GM23338 (cell line): ENCODE measurements around the gene ARL6IP1. TPM values are rescaled to one million over a fixed set of nuclear protein-coding genes. Genes with fewer than 3 reads are reported as not detected.

Experiments
- ATAC-seq: fragments of 200-7000 bp; cut with Tn5 transposase; 3 replicates; pipeline ENCODE4 v1.9.1; 2020
- DNase-seq: peaks from one replicate; pipeline ENCODE4 v3.0.0-alpha.2; 2015; ENCODE audit warnings: low spot score
- H2AFZ ChIP-seq: fragments of 200-600 bp; sonication (generic); 2 replicates; pipeline ENCODE4 v1.8.0; 2016; ENCODE audit warnings: antibody characterized with exemption, mild to moderate bottlenecking, moderate library complexity
- H3F3A ChIP-seq: fragments of 200-600 bp; sonication (generic); replicated peaks from 2 replicates; pipeline ENCODE4 v1.8.0; 2017; ENCODE audit warnings: antibody characterized with exemption, mixed run types, low read depth
- H3K27ac ChIP-seq: fragments of 200-600 bp; sonication (generic); 2 replicates; pipeline ENCODE4 v1.6.1; 2016; ENCODE audit warnings: low read depth
- H3K27me3 ChIP-seq: fragments of 200-600 bp; sonication (generic); 2 replicates; pipeline ENCODE4 v1.8.0; 2016; ENCODE audit warnings: mild to moderate bottlenecking, mixed run types, moderate library complexity; ENCODE audit not compliant: insufficient read depth
- H3K36me3 ChIP-seq: fragments of 200-600 bp; sonication (generic); 2 replicates; pipeline ENCODE4 v1.8.0; 2016; ENCODE audit warnings: mild to moderate bottlenecking; ENCODE audit not compliant: insufficient read depth
- H3K4me1 ChIP-seq: fragments of 200-600 bp; sonication (generic); 2 replicates; pipeline ENCODE4 v1.8.0; 2016; ENCODE audit warnings: mild to moderate bottlenecking, moderate library complexity; ENCODE audit not compliant: insufficient read depth
- H3K4me2 ChIP-seq: fragments of 200-600 bp; sonication (generic); 2 replicates; pipeline ENCODE4 v1.7.1; 2017; ENCODE audit warnings: mixed run types
- H3K4me3 ChIP-seq: fragments of 200-600 bp; sonication (generic); 2 replicates; pipeline ENCODE4 v1.6.1; 2016; ENCODE audit warnings: mixed run types
- H3K79me2 ChIP-seq: fragments of 200-600 bp; sonication (generic); replicated peaks from 2 replicates; pipeline ENCODE4 v1.8.0; 2017; ENCODE audit warnings: mild to moderate bottlenecking; ENCODE audit not compliant: insufficient read depth
- H3K9me2 ChIP-seq: fragments of 200-600 bp; sonication (generic); 2 replicates; pipeline ENCODE4 v1.8.0; 2017; ENCODE audit not compliant: insufficient read depth
- H4K20me1 ChIP-seq: fragments of 200-600 bp; sonication (generic); replicated peaks from 2 replicates; pipeline ENCODE4 v1.8.0; 2017; ENCODE audit warnings: mild to moderate bottlenecking; ENCODE audit not compliant: insufficient read depth
- H3K27ac Mint-ChIP-seq: 2 replicates; pipeline ENCODE4 v1.8.0; 2020; ENCODE audit warnings: inconsistent platforms, mild to moderate bottlenecking, moderate library complexity, mixed read lengths
- H3K27me3 Mint-ChIP-seq: 3 replicates; pipeline ENCODE4 v1.8.0; 2022; ENCODE audit warnings: low read depth, mild to moderate bottlenecking, moderate library complexity, mixed read lengths, inconsistent platforms; ENCODE audit not compliant: insufficient read depth, poor library complexity
- H3K36me3 Mint-ChIP-seq: 3 replicates; pipeline ENCODE4 v1.8.0; 2021; ENCODE audit warnings: low read depth, mild to moderate bottlenecking, inconsistent platforms, moderate library complexity, mixed read lengths
- H3K4me1 Mint-ChIP-seq: 3 replicates; pipeline ENCODE4 v1.8.0; 2020; ENCODE audit warnings: mild to moderate bottlenecking, inconsistent platforms, mixed read lengths
- H3K4me3 Mint-ChIP-seq: 3 replicates; pipeline ENCODE4 v1.8.0; 2021; ENCODE audit warnings: moderate library complexity, mild to moderate bottlenecking, inconsistent platforms, mixed read lengths
- H3K9me3 Mint-ChIP-seq: 3 replicates; pipeline ENCODE4 v1.8.0; 2020; ENCODE audit warnings: moderate library complexity, mild to moderate bottlenecking, inconsistent platforms, mixed read lengths
- CREB1 ChIP-seq: fragments of 250-450 bp; sonication (Bioruptor Pico); IDR thresholded peaks from 2 replicates; pipeline ENCODE4 v1.5.0; 2020; ENCODE audit warnings: low read depth, mild to moderate bottlenecking, moderate library complexity
- EZH2 ChIP-seq: fragments of 200-600 bp; sonication (generic); IDR thresholded peaks from one replicate; pipeline ENCODE4 v1.8.0; 2017; ENCODE audit warnings: antibody characterized with exemption, mild to moderate bottlenecking, low read depth; ENCODE audit not compliant: unreplicated experiment
- EZH2phosphoT487 ChIP-seq: fragments of 200-600 bp; sonication (generic); IDR thresholded peaks from one replicate; pipeline ENCODE4 v1.8.1; 2018; ENCODE audit warnings: antibody characterized with exemption; ENCODE audit not compliant: unreplicated experiment
- JUNB ChIP-seq: IDR thresholded peaks from one replicate; pipeline ENCODE4 v1.6.1; 2016; ENCODE audit warnings: antibody characterized with exemption; ENCODE audit not compliant: unreplicated experiment
- NANOG ChIP-seq: IDR thresholded peaks from 2 replicates; pipeline ENCODE4 v1.6.1; 2016; ENCODE audit warnings: antibody characterized with exemption, borderline replicate concordance
- POLR2AphosphoS5 ChIP-seq: IDR thresholded peaks from 2 replicates; pipeline ENCODE4 v1.6.1; 2016; ENCODE audit warnings: antibody characterized with exemption, low read depth
- STAT1 ChIP-seq: IDR thresholded peaks from one replicate; pipeline ENCODE4 v1.6.1; 2016; ENCODE audit warnings: antibody characterized with exemption; ENCODE audit not compliant: unreplicated experiment
- ZNF114 ChIP-seq: fragments of 250-450 bp; sonication (Bioruptor Pico); IDR thresholded peaks from 2 replicates; pipeline ENCODE4 v1.5.0; 2020; ENCODE audit warnings: mild to moderate bottlenecking, moderate library complexity
- ZNF331 ChIP-seq: fragments of 250-450 bp; sonication (Bioruptor Pico); IDR thresholded peaks from 2 replicates; pipeline ENCODE4 v1.5.0; 2020; ENCODE audit warnings: low read depth, mild to moderate bottlenecking, moderate library complexity
- polyA plus RNA-seq: library from polyadenylated mRNA; unstranded; fragments of >200 nt; fragmentation: Nextera tagmentation; extraction: Ambion mirVana; gene quantifications from 2 replicates; pipeline ENCODE4 v1.2.1, GENCODE V29; 2016
- total RNA-seq: library from RNA; depleted of rRNA; stranded (reverse); fragments of >200 nt; shearing (Covaris generic); gene quantifications from 2 replicates; pipeline ENCODE4 v1.2.3, GENCODE V29; 2014
- TF ChIP-seq, protein P1 (sequence below), 2 experiments: fragments of 200-600 bp in 1 of 2; sonication (generic) in 1 of 2; conservative IDR thresholded peaks; 2 replicates each; pipeline versions ENCODE4 v1.5.1 to v1.6.1; 2016 to 2017; ENCODE audit warnings: antibody characterized with exemption in 2 of 2, low read depth in 2 of 2, mild to moderate bottlenecking in 2 of 2, moderate library complexity in 1 of 2
- TF ChIP-seq, protein P2 (sequence below): fragments of 250-450 bp; sonication (Bioruptor Pico); IDR thresholded peaks from 2 replicates; pipeline ENCODE4 v1.5.0; 2020; ENCODE audit warnings: mild to moderate bottlenecking, moderate library complexity
- TF ChIP-seq, protein P3 (sequence below): IDR thresholded peaks from one replicate; pipeline ENCODE4 v1.6.1; 2018; ENCODE audit warnings: antibody characterized with exemption; ENCODE audit not compliant: unreplicated experiment

The ARL6IP1 gene
- total and polyA plus RNA-seq, 2 experiments from 2014 or later, result 192 to 250 TPM

DNA sequence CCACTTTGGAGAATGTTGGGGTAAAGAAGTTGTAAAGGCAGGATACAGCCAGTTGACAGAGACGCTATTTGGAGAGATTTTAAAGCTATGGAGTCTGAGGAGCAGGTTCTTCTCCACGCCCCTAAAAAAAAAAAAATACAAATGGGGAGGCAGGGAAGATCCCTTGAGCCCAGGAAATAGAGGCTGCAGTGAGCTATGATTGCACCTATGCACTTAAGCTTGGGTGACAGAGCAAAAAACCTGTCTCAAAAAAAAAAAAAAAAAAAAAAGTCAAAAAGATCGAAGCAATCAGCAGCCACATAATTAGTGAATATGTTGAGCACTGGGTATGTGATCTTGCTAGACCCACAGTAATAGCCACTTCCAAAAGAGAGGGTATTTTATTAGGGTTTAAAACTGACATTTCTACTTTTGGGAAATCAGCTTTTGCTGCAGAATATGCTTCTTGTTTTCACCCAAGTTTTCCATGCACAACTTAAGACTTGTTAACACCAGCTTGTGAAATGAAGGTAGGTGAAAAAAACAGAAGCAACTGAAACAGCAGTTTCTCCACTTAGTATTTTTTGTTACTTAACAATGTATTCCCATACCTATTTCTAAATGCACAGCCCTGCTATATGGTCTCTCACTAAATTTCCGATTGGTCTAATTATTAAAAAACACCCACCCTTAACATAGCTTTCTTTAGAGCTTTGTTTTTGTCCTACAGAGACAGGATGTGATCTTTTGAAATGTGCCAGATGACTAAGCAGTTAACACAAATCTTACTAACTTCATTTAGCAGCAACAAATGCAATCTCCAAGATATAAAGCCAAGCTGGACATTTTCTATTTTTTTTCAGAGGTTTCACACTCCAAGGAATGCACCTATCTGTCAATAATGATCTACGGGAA, 2.5 kb upstream of the ARL6IP1 start:
- Mint-ChIP-seq H3K27ac (peak overlapping the region; percentile 92), H3K9me3 (no peaks in the 10 kb centered on the region), H3K4me1 (peaks cover 53% of the 10 kb centered on the region), H3K27me3 (peaks cover 20% of the 10 kb centered on the region), H3K36me3 (peaks cover 38% of the 10 kb centered on the region), H3K4me3 (peak overlapping the region; percentile 13; the same call in 2 of the 3 replicates)
- peak overlapping the region; percentile 49 for H3K4me2 ChIP-seq
- ATAC-seq, result no peak
- TF ChIP-seq NANOG (no peak), EZH2 (no peak), EZH2phosphoT487 (no peak), JUNB (no peak), POLR2AphosphoS5 (no peak), CREB1 (CRISPR knock-in tag) (no peak), ZNF331 (CRISPR knock-in tag) (no peak), ZNF114 (CRISPR knock-in tag) (no peak), STAT1 (no peak)
- TF ChIP-seq, protein P1, sequence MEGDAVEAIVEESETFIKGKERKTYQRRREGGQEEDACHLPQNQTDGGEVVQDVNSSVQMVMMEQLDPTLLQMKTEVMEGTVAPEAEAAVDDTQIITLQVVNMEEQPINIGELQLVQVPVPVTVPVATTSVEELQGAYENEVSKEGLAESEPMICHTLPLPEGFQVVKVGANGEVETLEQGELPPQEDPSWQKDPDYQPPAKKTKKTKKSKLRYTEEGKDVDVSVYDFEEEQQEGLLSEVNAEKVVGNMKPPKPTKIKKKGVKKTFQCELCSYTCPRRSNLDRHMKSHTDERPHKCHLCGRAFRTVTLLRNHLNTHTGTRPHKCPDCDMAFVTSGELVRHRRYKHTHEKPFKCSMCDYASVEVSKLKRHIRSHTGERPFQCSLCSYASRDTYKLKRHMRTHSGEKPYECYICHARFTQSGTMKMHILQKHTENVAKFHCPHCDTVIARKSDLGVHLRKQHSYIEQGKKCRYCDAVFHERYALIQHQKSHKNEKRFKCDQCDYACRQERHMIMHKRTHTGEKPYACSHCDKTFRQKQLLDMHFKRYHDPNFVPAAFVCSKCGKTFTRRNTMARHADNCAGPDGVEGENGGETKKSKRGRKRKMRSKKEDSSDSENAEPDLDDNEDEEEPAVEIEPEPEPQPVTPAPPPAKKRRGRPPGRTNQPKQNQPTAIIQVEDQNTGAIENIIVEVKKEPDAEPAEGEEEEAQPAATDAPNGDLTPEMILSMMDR (conservative IDR thresholded peaks at IDR 0.05; ENCODE audit: low read depth in 2 of 2), result no peak
- TF ChIP-seq, protein P2, sequence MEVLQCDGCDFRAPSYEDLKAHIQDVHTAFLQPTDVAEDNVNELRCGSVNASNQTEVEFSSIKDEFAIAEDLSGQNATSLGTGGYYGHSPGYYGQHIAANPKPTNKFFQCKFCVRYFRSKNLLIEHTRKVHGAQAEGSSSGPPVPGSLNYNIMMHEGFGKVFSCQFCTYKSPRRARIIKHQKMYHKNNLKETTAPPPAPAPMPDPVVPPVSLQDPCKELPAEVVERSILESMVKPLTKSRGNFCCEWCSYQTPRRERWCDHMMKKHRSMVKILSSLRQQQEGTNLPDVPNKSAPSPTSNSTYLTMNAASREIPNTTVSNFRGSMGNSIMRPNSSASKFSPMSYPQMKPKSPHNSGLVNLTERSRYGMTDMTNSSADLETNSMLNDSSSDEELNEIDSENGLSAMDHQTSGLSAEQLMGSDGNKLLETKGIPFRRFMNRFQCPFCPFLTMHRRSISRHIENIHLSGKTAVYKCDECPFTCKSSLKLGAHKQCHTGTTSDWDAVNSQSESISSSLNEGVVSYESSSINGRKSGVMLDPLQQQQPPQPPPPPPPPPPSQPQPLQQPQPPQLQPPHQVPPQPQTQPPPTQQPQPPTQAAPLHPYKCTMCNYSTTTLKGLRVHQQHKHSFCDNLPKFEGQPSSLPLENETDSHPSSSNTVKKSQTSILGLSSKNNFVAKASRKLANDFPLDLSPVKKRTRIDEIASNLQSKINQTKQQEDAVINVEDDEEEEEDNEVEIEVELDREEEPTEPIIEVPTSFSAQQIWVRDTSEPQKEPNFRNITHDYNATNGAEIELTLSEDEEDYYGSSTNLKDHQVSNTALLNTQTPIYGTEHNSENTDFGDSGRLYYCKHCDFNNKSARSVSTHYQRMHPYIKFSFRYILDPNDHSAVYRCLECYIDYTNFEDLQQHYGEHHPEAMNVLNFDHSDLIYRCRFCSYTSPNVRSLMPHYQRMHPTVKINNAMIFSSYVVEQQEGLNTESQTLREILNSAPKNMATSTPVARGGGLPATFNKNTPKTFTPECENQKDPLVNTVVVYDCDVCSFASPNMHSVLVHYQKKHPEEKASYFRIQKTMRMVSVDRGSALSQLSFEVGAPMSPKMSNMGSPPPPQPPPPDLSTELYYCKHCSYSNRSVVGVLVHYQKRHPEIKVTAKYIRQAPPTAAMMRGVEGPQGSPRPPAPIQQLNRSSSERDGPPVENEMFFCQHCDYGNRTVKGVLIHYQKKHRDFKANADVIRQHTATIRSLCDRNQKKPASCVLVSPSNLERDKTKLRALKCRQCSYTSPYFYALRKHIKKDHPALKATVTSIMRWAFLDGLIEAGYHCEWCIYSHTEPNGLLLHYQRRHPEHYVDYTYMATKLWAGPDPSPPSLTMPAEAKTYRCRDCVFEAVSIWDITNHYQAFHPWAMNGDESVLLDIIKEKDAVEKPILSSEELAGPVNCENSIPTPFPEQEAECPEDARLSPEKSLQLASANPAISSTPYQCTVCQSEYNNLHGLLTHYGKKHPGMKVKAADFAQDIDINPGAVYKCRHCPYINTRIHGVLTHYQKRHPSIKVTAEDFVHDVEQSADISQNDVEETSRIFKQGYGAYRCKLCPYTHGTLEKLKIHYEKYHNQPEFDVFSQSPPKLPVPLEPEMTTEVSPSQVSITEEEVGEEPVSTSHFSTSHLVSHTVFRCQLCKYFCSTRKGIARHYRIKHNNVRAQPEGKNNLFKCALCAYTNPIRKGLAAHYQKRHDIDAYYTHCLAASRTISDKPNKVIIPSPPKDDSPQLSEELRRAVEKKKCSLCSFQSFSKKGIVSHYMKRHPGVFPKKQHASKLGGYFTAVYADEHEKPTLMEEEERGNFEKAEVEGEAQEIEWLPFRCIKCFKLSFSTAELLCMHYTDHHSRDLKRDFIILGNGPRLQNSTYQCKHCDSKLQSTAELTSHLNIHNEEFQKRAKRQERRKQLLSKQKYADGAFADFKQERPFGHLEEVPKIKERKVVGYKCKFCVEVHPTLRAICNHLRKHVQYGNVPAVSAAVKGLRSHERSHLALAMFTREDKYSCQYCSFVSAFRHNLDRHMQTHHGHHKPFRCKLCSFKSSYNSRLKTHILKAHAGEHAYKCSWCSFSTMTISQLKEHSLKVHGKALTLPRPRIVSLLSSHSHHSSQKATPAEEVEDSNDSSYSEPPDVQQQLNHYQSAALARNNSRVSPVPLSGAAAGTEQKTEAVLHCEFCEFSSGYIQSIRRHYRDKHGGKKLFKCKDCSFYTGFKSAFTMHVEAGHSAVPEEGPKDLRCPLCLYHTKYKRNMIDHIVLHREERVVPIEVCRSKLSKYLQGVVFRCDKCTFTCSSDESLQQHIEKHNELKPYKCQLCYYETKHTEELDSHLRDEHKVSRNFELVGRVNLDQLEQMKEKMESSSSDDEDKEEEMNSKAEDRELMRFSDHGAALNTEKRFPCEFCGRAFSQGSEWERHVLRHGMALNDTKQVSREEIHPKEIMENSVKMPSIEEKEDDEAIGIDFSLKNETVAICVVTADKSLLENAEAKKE (CRISPR knock-in tag), result no peak
- TF ChIP-seq, protein P3, sequence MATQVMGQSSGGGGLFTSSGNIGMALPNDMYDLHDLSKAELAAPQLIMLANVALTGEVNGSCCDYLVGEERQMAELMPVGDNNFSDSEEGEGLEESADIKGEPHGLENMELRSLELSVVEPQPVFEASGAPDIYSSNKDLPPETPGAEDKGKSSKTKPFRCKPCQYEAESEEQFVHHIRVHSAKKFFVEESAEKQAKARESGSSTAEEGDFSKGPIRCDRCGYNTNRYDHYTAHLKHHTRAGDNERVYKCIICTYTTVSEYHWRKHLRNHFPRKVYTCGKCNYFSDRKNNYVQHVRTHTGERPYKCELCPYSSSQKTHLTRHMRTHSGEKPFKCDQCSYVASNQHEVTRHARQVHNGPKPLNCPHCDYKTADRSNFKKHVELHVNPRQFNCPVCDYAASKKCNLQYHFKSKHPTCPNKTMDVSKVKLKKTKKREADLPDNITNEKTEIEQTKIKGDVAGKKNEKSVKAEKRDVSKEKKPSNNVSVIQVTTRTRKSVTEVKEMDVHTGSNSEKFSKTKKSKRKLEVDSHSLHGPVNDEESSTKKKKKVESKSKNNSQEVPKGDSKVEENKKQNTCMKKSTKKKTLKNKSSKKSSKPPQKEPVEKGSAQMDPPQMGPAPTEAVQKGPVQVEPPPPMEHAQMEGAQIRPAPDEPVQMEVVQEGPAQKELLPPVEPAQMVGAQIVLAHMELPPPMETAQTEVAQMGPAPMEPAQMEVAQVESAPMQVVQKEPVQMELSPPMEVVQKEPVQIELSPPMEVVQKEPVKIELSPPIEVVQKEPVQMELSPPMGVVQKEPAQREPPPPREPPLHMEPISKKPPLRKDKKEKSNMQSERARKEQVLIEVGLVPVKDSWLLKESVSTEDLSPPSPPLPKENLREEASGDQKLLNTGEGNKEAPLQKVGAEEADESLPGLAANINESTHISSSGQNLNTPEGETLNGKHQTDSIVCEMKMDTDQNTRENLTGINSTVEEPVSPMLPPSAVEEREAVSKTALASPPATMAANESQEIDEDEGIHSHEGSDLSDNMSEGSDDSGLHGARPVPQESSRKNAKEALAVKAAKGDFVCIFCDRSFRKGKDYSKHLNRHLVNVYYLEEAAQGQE, result no peak
- no peak overlapping the region for H2AFZ ChIP-seq
- DNase-seq, result no peak
- H3K79me2 ChIP-seq, result peaks cover 28% of the 10 kb centered on the region
- H3K27me3 ChIP-seq, result no peaks in the 10 kb centered on the region
- peaks cover 4% of the 10 kb centered on the region for H3F3A ChIP-seq
- H3K9me2 ChIP-seq, result no peaks in the 10 kb centered on the region
- H3K4me3 ChIP-seq, result peak overlapping the region; percentile 17; the same call in 1 of the 2 replicates
- peaks cover 54% of the 10 kb centered on the region for H3K4me1 ChIP-seq
- peak overlapping the region; percentile 51; the same call in 1 of the 2 replicates for H3K27ac ChIP-seq
- peaks cover 10% of the 10 kb centered on the region; the same call in 1 of the 2 replicates for H3K36me3 ChIP-seq
- peaks cover 13% of the 10 kb centered on the region for H4K20me1 ChIP-seq
